ENCODE measurements around the gene RET. TPM values are rescaled to one million over a fixed set of nuclear protein-coding genes. Genes with fewer than 3 reads are reported as not detected.

The RET gene
- total RNA-seq, 1 experiment from 2014 or later = 0.37 TPM

GRCh38 chr10:43113201-43114087, 36.6 kb downstream of the RET start:
- in situ Hi-C loops (cut with HindIII; ENCODE audit: low pct_unique_long_range_greater_than_20kb, low sequenced_read_pairs) = no loop called here
- DNase-seq (ENCODE audit: low read depth) = no peak

DNA sequence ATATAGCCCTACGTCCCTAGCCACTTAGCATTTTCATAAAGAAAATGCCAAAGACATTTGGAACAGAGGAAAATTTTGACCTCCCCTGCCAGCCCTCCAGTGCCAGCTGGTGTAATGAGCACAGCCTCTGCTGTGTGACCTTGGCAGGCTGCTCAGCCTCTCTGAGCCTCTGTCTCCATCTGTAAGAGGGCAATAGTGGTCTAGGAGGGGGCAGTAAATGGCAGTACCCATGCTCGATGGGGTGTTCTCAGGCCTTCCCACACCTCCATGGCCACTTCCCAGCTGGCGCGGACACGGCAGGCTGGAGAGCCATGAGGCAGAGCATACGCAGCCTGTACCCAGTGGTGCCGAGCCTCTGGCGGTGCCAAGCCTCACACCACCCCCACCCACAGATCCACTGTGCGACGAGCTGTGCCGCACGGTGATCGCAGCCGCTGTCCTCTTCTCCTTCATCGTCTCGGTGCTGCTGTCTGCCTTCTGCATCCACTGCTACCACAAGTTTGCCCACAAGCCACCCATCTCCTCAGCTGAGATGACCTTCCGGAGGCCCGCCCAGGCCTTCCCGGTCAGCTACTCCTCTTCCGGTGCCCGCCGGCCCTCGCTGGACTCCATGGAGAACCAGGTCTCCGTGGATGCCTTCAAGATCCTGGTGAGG, 37.3 kb downstream of the RET start:
- DNase-seq (ENCODE audit: low read depth) = no peak
- in situ Hi-C loops (cut with HindIII; ENCODE audit: low pct_unique_long_range_greater_than_20kb, low sequenced_read_pairs) = no loop called here

DNA sequence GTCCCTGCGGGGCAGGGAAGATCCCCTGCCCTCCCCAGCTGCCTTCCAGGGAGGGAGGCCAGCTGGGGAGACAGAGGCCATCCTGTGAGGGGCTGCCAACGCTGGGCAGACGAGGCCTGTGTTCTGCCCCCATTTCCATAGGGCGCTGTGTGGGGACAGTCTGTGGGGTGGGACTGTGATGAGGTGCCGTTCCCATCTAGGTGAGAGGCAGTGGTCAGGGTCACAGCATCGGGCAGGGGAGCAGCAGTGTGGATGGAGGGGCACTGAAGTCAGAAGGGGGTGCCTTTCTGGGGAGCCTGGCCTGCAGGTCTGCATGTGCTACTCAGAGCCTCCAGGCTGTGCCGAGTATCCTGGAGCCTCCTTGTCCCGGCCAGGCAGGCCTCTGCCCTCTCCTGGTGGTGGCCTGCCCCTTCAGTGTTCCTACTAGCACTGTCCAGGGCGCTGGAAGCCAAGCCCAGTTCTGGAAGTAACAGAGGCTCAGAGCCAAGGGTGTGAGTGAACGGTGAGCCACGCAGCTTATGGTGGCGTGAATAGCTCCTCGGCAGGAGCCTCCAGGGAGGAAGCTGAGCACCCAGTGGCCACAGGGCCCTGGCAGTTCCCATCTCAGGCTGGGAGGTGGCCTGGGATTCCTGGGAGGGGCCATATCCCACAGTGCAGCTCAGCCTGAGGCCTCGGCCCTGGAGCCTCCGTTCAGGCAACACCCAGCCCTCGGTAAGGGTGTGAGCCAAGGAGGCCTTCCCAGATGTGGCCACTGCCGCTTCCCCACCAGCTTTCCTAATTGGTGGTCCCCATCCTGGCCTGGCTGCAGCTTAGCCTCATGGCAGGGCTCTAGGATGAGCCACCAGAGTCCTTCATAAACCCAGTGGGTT, 38.1 kb downstream of the RET start:
- no peak for DNase-seq (ENCODE audit: low read depth)

GRCh38 chr10:43115881-43116595, 39.2 kb downstream of the RET start:
- in situ Hi-C loops (cut with HindIII; ENCODE audit: low pct_unique_long_range_greater_than_20kb, low sequenced_read_pairs) = no loop called here
- no peak for DNase-seq (ENCODE audit: low read depth)

More for the DNA sequence above, 38.1 kb downstream of the RET start:
- in situ Hi-C loops (cut with HindIII; ENCODE audit: low pct_unique_long_range_greater_than_20kb, low sequenced_read_pairs) = no loop called here

GRCh38 chr10:43116596-43116995, 39.7 kb downstream of the RET start:
- in situ Hi-C loops (cut with HindIII; ENCODE audit: low pct_unique_long_range_greater_than_20kb, low sequenced_read_pairs) = no loop called here
- DNase-seq (ENCODE audit: low read depth) = no peak

DNA sequence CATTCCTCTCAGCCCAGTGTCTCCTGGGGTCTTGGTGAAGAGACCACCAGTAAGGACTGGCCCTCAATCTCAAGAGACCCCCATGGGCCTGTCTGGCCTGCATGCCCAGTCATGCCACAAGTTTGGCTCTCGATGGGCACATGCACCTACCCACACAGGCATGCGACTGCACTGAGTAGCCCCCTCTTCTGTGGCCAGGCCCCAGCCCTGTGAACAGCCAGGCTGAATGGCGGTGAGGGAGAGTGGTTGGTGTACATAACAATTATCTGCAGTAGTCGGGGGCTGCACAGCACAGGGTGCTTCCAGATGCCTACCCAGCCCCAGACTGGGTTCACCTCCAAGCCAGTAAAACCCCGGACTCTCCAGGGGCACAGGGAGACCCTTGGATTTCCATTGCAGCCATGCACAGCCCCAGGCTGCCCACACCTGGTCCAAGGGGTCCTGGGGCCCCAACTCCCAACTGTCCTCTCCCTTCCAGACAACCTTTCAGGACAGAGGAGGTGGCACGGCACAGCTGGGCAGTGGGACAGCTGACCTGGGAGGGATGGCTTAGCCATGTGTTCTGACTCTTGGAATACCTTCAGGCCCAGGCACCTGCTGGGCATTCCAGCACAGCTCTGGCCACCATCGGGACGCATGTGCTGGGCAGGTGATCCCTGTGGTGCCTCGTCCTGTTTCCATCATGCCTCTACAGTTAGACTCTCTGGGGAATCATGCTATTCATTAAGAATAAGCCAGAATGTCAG, 40.3 kb downstream of the RET start:
- DNase-seq (ENCODE audit: low read depth) = no peak
- in situ Hi-C loops (cut with HindIII; ENCODE audit: low pct_unique_long_range_greater_than_20kb, low sequenced_read_pairs) = no loop called here

- DNase-seq (ENCODE audit: low read depth) = no peak
- in situ Hi-C loops (cut with HindIII; ENCODE audit: low pct_unique_long_range_greater_than_20kb, low sequenced_read_pairs) = no loop called here
Observed at GRCh38 chr10:43117777-43118583, 41.1 kb downstream of the RET start.

- no peak for DNase-seq (ENCODE audit: low read depth)
- in situ Hi-C loops (cut with HindIII; ENCODE audit: low pct_unique_long_range_greater_than_20kb, low sequenced_read_pairs) = no loop called here
Observed at GRCh38 chr10:43118631-43119415, 42.0 kb downstream of the RET start.

- no peak for DNase-seq (ENCODE audit: low read depth)
- in situ Hi-C loops (cut with HindIII; ENCODE audit: low pct_unique_long_range_greater_than_20kb, low sequenced_read_pairs) = no loop called here
Observed at GRCh38 chr10:43119416-43120115, 42.7 kb downstream of the RET start.

GRCh38 chr10:43120116-43120928, 43.5 kb downstream of the RET start:
- in situ Hi-C loops (cut with HindIII; ENCODE audit: low pct_unique_long_range_greater_than_20kb, low sequenced_read_pairs) = no loop called here
- no peak for DNase-seq (ENCODE audit: low read depth)

GRCh38 chr10:43120929-43121314, 44.1 kb downstream of the RET start:
- DNase-seq (ENCODE audit: low read depth) = no peak
- in situ Hi-C loops (cut with HindIII; ENCODE audit: low pct_unique_long_range_greater_than_20kb, low sequenced_read_pairs) = no loop called here

DNA sequence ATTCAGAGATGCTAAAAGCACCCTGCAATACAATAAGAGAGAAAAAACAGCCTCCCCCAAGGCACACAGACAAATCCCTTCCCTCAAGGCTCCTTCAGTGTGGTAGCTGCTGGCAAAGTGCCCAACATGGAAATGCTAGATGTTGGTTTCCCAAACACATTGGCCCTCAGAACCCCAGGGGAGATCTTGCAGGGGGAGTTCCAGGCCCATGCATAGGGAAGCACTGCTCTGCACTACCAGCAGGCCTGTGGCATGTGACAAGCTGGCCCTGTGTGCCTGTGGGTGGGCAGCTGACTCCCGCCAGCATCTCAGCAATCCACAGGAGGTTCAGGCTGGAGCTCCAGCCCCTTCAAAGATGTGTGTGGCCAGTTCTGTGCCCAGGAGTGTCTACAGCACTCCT, 44.6 kb downstream of the RET start:
- in situ Hi-C loops (cut with HindIII; ENCODE audit: low pct_unique_long_range_greater_than_20kb, low sequenced_read_pairs) = no loop called here
- DNase-seq (ENCODE audit: low read depth) = no peak

GRCh38 chr10:43122096-43122495, 45.2 kb downstream of the RET start:
- no peak for DNase-seq (ENCODE audit: low read depth)
- in situ Hi-C loops (cut with HindIII; ENCODE audit: low pct_unique_long_range_greater_than_20kb, low sequenced_read_pairs) = no loop called here

DNA sequence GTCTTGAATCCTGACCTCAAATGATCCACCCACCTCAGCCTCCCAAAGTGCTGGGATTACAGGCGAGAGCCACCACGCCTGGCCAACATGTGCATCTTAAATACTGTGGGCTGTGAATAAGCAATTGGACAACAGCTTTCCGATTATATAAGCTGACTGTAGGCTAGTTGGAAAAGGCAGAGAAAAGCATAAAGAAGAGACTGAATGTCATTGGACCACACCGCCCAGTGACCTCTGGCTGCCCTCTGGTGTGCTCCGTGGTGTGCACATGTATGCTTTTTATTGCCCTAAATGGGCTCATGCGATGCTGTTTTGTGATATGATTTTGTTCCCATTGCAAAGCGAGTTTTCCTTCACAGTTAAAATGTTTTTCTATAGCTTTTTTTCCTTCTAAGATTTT, 46.0 kb downstream of the RET start:
- in situ Hi-C loops (cut with HindIII; ENCODE audit: low pct_unique_long_range_greater_than_20kb, low sequenced_read_pairs) = no loop called here
- DNase-seq (ENCODE audit: low read depth) = no peak

All from Caki2 (cell line).